Thoracic aorta (tissue), 2 donors: Measurements from ENCODE around the gene ITPRIPL2. TPM values are rescaled to one million over a fixed set of nuclear protein-coding genes. Genes with fewer than 3 reads are reported as not detected.

Experiments used
- ATAC-seq: fragments of 150-250 bp; one replicate; pipeline ENCODE4 v1.8.0; 2017; ENCODE audit warnings: low read depth; ENCODE audit not compliant: insufficient number of reproducible peaks, low FRiP score
- DNase-seq: peaks from one replicate; pipeline ENCODE4 v3.0.0-alpha.2; 2020; ENCODE audit warnings: low spot score
- H3K27ac ChIP-seq, 2 donors: fragments of 200-600 bp; sonication (generic); 1 replicate in 1 of 2; 2 replicates in 1 of 2; pipeline ENCODE4 v1.5.1; 2016; ENCODE audit warnings: mild to moderate bottlenecking in 2 of 2, moderate library complexity in 2 of 2
- H3K27me3 ChIP-seq: fragments of 200-600 bp; sonication (generic); replicated peaks from 2 replicates; pipeline ENCODE4 v1.6.0; 2016; ENCODE audit warnings: mild to moderate bottlenecking; ENCODE audit not compliant: insufficient read depth
- H3K36me3 ChIP-seq: fragments of 200-600 bp; sonication (generic); one replicate; pipeline ENCODE4 v1.5.1; 2016
- H3K4me1 ChIP-seq, 2 donors: fragments of 200-600 bp; sonication (generic); 1 replicate in 1 of 2; 2 replicates in 1 of 2; pipeline versions ENCODE4 v1.5.1 to v1.6.0; 2016; ENCODE audit warnings: low read depth in 2 of 2, mild to moderate bottlenecking in 1 of 2; ENCODE audit not compliant: control insufficient read depth in 1 of 2
- H3K4me3 ChIP-seq: fragments of 200-600 bp; sonication (generic); 2 replicates; pipeline ENCODE4 v1.5.1; 2016; ENCODE audit warnings: mild to moderate bottlenecking
- H3K9me3 ChIP-seq: fragments of 200-600 bp; sonication (generic); 2 replicates; pipeline ENCODE4 v1.5.1; 2016
- CTCF ChIP-seq: fragments of 200-600 bp; sonication (generic); IDR thresholded peaks from one replicate; pipeline ENCODE4 v1.5.1; 2019; ENCODE audit warnings: antibody characterized with exemption
- total RNA-seq, 2 donors: library from RNA; depleted of rRNA; stranded (reverse); fragments of >200 nt; gene quantifications; one replicate each; pipeline versions ENCODE4 v1.1.0 to v1.2.3, GENCODE V29; 2016

Gene ITPRIPL2
- total RNA-seq, 2 donors from 2014 or later, result 113 to 118 TPM

- no peaks in the 10 kb centered on the region for H3K27me3 ChIP-seq
- ATAC-seq (no peak), DNase-seq (no peak)
- no peaks in the 10 kb centered on the region for H3K36me3 ChIP-seq
- H3K9me3 ChIP-seq, result no peaks in the 10 kb centered on the region
- no peak overlapping the region for H3K27ac ChIP-seq
- TF ChIP-seq CTCF, result no peak
- H3K4me3 ChIP-seq, result no peak overlapping the region
- no peaks in the 10 kb centered on the region for H3K4me1 ChIP-seq
Measured at GRCh38 chr16:19105131-19105530, 8.6 kb upstream of the ITPRIPL2 start.

GRCh38 chr16:19105891-19106624, 7.7 kb upstream of the ITPRIPL2 start:
- Histone ChIP-seq H3K36me3 (no peaks in the 10 kb centered on the region), H3K9me3 (no peaks in the 10 kb centered on the region), H3K27ac (no peak overlapping the region), H3K4me1 (no peaks in the 10 kb centered on the region), H3K27me3 (no peaks in the 10 kb centered on the region), H3K4me3 (no peak overlapping the region)
- DNase-seq (no peak), ATAC-seq (no peak)
- TF ChIP-seq CTCF, result no peak

- no peaks in the 10 kb centered on the region for H3K9me3 ChIP-seq
- no peak for ATAC-seq
- H3K4me1 ChIP-seq, result no peaks in the 10 kb centered on the region
- DNase-seq, result no peak
- H3K4me3 ChIP-seq, result no peak overlapping the region
- no peaks in the 10 kb centered on the region for H3K36me3 ChIP-seq
- H3K27me3 ChIP-seq, result no peaks in the 10 kb centered on the region
- TF ChIP-seq CTCF, result no peak
- no peak overlapping the region for H3K27ac ChIP-seq
Measured at GRCh38 chr16:19106625-19107020, 7.1 kb upstream of the ITPRIPL2 start.

- Histone ChIP-seq H3K27me3 (no peaks in the 10 kb centered on the region), H3K36me3 (no peaks in the 10 kb centered on the region), H3K4me1 (peaks cover 0 to 8% of the 10 kb centered on the region in 2 donors), H3K27ac (no peak overlapping the region), H3K4me3 (no peak overlapping the region), H3K9me3 (no peaks in the 10 kb centered on the region)
- ATAC-seq (no peak), DNase-seq (no peak)
- no peak for TF ChIP-seq CTCF
Measured at GRCh38 chr16:19108409-19109287, 5.1 kb upstream of the ITPRIPL2 start.

GRCh38 chr16:19109288-19109664, 4.5 kb upstream of the ITPRIPL2 start:
- no peak for TF ChIP-seq CTCF
- Histone ChIP-seq H3K36me3 (no peaks in the 10 kb centered on the region), H3K4me3 (no peak overlapping the region), H3K27me3 (no peaks in the 10 kb centered on the region), H3K9me3 (no peaks in the 10 kb centered on the region), H3K4me1 (peaks cover 0 to 8% of the 10 kb centered on the region in 2 donors), H3K27ac (no peak overlapping the region)
- ATAC-seq (no peak), DNase-seq (no peak)
